Measurements from ENCODE around the gene MAT1A. TPM values are rescaled to one million over a fixed set of nuclear protein-coding genes. Genes with fewer than 3 reads are reported as not detected.

Gene MAT1A
- total RNA-seq, 6 experiments from 2014 or later: 430 to 1,200 (median 741) TPM

DNA sequence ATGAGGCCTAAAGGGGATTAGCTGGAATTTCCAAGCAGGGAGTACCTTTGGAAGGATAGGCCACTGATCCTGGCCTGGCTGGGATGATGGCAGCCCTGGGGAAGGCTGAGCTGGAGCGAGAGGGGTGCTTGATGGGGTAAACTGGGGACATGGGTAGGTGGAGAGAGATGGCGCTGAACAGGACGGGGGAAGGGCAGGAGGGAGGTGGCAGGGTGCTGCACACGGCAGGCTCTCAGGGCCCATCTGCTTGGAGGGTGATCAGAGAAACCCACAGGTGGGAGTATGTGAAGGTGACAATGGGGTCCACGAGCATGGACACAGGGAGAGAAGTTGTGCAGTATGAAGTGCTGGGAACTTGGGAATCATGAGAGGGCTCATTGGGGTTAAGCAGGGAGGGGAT, 10.3 kb downstream of the MAT1A start:
- no peaks in the 10 kb centered on the region for H3K27me3 ChIP-seq
- 64% methylated on average over 5 of the region's 5 CpGs for WGBS (ENCODE audit: insufficient coverage, low coverage, low lambda C conversion rate, missing lambda C conversion rate)
- no peaks in the 10 kb centered on the region for H3K9me3 ChIP-seq
- H3K4me3 ChIP-seq: no peak overlapping the region
- DNase-seq: no peak
- peaks cover 0 to 95% (median 32%) of the 10 kb centered on the region in 4 donors for H3K4me1 ChIP-seq
- H3K36me3 ChIP-seq: peaks cover 0 to 94% (median 41%) of the 10 kb centered on the region in 4 donors
- H3K27ac ChIP-seq: peak overlapping the region in 1 of 3 donors; percentile 47
- ATAC-seq: no peak
- TF ChIP-seq, protein P1, sequence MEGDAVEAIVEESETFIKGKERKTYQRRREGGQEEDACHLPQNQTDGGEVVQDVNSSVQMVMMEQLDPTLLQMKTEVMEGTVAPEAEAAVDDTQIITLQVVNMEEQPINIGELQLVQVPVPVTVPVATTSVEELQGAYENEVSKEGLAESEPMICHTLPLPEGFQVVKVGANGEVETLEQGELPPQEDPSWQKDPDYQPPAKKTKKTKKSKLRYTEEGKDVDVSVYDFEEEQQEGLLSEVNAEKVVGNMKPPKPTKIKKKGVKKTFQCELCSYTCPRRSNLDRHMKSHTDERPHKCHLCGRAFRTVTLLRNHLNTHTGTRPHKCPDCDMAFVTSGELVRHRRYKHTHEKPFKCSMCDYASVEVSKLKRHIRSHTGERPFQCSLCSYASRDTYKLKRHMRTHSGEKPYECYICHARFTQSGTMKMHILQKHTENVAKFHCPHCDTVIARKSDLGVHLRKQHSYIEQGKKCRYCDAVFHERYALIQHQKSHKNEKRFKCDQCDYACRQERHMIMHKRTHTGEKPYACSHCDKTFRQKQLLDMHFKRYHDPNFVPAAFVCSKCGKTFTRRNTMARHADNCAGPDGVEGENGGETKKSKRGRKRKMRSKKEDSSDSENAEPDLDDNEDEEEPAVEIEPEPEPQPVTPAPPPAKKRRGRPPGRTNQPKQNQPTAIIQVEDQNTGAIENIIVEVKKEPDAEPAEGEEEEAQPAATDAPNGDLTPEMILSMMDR (IDR thresholded peaks at IDR 0.05): no peak
- no peak for TF ChIP-seq POLR2A (IDR thresholded peaks at IDR 0.05)
- intact Hi-C loops (cut with DNase I): no loop called here

DNA sequence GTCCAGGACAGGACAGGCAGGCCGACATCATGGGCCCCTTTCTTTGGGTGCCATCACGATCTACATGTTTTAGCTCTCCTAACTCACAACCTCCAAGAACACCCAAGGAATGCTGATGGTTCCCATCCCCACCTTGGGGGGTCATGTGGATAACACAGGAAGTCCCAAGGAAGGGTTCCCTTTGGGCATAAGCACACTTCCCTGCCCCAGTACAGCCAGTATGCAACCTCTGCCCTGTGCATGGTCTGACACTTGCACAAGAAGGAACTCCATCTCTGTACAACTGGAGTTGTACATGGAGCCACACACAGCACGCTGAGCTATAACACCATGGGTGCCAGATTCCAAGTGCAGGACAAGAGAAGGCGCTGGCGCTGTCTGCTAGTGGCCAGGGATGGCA, 11.0 kb downstream of the MAT1A start:
- H3K4me1 ChIP-seq: peaks cover 0 to 95% (median 31%) of the 10 kb centered on the region in 4 donors
- intact Hi-C loops (cut with DNase I): no loop called here
- no peaks in the 10 kb centered on the region for H3K27me3 ChIP-seq
- DNase-seq (no peak), ATAC-seq (no peak)
- H3K9me3 ChIP-seq: no peaks in the 10 kb centered on the region
- no peak for TF ChIP-seq POLR2A (IDR thresholded peaks at IDR 0.05)
- no peak overlapping the region for H3K4me3 ChIP-seq
- WGBS (ENCODE audit: insufficient coverage, low coverage, low lambda C conversion rate, missing lambda C conversion rate): 79% methylated on average over 5 of the region's 5 CpGs
- peaks cover 0 to 94% (median 43%) of the 10 kb centered on the region in 4 donors for H3K36me3 ChIP-seq
- peak overlapping the region in 2 of 3 donors; percentile 16 to 59 for H3K27ac ChIP-seq

DNA sequence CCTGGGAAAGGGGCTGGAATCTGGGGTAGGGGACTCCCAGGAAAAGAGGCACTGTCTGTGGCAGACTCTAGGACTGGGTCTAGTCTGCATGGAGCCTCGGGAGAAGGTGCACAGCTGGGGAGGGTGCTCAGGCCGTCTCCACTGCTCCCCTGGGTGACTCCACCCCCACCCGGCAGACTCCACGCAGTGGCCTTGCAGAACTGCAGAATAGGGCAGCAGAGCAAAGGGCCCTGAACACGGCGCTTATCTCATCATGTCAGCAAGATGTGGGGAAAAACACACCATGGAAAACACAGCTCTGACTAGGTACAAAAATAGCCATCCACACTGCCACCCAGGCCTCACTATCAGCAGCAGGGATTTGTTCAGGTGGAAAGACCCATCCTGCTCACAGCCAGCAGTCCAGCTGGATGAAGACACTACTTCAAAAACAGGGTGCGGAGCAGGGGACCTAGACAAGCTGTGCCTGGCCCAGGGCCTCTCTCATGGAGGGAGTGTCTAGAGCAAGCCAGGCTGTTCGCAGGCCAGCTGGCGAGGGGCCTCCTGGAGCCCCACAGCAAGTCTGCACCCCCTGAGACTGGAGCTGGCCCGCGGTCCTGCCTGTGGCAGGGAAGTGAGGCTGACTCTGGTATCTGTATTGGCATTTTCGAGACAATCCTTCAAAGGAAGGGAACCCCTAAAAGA, 11.7 kb downstream of the MAT1A start:
- intact Hi-C loops (cut with DNase I): no loop called here
- Histone ChIP-seq H3K27me3 (no peaks in the 10 kb centered on the region), H3K4me1 (peaks cover 0 to 96% (median 32%) of the 10 kb centered on the region in 4 donors), H3K4me3 (no peak overlapping the region), H3K9me3 (no peaks in the 10 kb centered on the region), H3K27ac (peak overlapping the region in 2 of 3 donors; percentile 16 to 59), H3K36me3 (peaks cover 0 to 94% (median 46%) of the 10 kb centered on the region in 4 donors)
- TF ChIP-seq POLR2A (IDR thresholded peaks at IDR 0.05): no peak
- TF ChIP-seq, protein P1 (IDR thresholded peaks at IDR 0.05): no peak
- 100% methylated on average over 1 of the region's 12 CpGs for WGBS (ENCODE audit: insufficient coverage, low coverage, low lambda C conversion rate, missing lambda C conversion rate)
- ATAC-seq (peak in 1 of 4 donors; percentile 0), DNase-seq (peak in 1 of 3 donors; percentile 62)

DNA sequence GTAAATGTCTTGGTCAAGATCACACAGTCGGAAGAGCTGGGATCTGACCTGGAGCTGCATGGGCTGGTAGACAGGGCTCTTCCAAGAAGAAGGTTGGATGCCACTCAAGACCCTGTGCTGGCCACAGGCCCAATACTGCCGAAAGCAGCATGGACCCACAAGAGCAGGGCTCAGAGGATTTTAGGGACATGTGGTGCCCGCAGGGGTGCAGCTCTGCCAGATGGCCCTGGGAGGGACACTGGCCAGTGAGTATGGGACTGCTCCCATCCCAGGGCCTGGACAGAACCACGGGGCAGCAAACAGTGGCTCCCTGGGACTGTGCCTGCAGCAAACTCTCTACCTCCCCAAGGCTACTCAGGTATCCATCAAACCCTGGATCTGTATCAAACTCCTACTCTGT, 12.4 kb downstream of the MAT1A start:
- Histone ChIP-seq H3K4me3 (no peak overlapping the region), H3K27ac (peak overlapping the region in 1 of 3 donors; percentile 59), H3K36me3 (peaks cover 0 to 98% (median 50%) of the 10 kb centered on the region in 4 donors), H3K4me1 (peaks cover 0 to 93% (median 32%) of the 10 kb centered on the region in 4 donors), H3K27me3 (no peaks in the 10 kb centered on the region), H3K9me3 (no peaks in the 10 kb centered on the region)
- DNase-seq (peak in 2 of 3 donors; percentile 16 to 52), ATAC-seq (no peak)
- intact Hi-C loops (cut with DNase I): no loop called here
- WGBS (ENCODE audit: insufficient coverage, low coverage, low lambda C conversion rate, missing lambda C conversion rate): no CpG with 5 or more reads among the region's 4 CpGs
- TF ChIP-seq, protein P1 (IDR thresholded peaks at IDR 0.05): no peak
- TF ChIP-seq POLR2A (IDR thresholded peaks at IDR 0.05): no peak

DNA sequence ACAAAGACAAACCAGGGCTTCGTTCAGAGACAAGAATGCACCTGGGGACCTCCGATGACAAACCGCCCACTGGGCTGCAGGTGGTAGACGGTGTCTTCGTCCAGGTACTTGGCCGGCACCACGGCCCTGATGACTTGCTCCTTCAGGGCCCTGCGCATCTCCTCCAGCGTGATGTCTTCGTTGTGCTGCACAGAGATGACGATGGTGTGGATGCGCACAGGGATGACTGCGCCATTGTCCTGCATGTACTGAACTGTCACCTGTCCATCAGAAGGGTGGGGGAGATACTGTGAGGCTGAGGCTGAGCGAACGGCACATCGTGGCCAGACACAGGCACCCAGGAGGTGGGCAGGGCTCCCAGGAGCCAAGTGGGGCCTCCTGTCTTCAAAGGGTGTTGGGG, 13.1 kb downstream of the MAT1A start:
- Histone ChIP-seq H3K27ac (peak overlapping the region in 1 of 3 donors; percentile 73), H3K9me3 (no peaks in the 10 kb centered on the region), H3K27me3 (no peaks in the 10 kb centered on the region), H3K4me1 (peaks cover 0 to 89% (median 30%) of the 10 kb centered on the region in 4 donors), H3K36me3 (peaks cover 0 to 100% (median 51%) of the 10 kb centered on the region in 4 donors), H3K4me3 (no peak overlapping the region)
- peak in 2 of 3 donors; percentile 26 to 43 for DNase-seq
- ATAC-seq: no peak
- intact Hi-C loops (cut with DNase I): no loop called here
- TF ChIP-seq, protein P1 (IDR thresholded peaks at IDR 0.05): no peak
- TF ChIP-seq POLR2A (IDR thresholded peaks at IDR 0.05): no peak
- 88% methylated on average over 6 of the region's 16 CpGs for WGBS (ENCODE audit: insufficient coverage, low coverage, low lambda C conversion rate, missing lambda C conversion rate)
